ENCODE results near the gene LMF1. TPM values are rescaled to one million over a fixed set of nuclear protein-coding genes. Genes with fewer than 3 reads are reported as not detected.

The LMF1 gene
- polyA plus RNA-seq, 1 donor (not counting 4 experiments of a cell fraction or from before 2014, with no cell fraction given) = 3.1 TPM

DNA sequence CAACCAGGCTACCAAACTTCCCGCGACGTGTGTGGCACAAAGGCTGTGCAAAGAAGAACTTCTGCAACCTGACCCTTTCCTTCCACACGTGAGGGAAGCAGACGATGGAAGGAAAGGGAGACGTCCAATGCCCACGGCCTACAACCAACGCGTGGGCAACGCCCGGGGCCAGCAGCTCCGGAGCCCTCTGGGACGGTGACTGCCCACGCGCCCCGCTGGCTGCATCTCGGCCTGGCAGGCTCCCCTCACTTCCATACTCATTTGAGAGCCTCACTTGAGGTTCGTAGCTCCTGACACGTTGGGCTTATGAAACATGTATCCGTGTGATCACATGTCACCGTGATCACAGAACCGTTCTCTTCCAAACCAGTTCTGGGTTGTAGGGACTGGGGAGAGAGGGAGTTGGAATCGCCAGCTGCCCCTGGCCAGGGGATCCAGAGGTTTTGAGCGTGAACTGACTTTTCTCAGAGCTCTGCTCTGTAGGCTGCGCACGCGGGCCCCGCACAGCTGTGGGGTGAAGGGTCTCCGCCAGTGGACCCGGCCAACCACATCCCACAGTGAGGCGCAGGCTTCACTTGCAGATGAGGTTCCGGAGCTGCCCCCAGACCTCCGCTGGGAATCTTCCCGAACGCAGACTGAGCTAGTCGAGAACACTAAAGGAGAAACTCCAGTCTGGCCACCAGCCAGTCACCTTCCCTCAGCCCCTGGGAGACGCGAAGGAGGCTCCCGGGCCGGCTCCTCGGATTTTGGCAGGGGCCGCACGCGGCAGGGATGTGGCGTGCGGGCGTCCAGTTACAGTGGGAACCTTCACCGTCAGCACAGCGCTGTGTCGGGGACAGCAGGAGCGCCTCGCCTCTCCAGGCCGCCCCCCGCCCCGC is 1.0 kb downstream of the LMF1 start:
- Histone ChIP-seq H4K20me1 (ENCODE audit: control insufficient read depth, extremely low read depth, insufficient read depth, low read length) (no peaks in the 10 kb centered on the region), H3K36me3 (ENCODE audit: control insufficient read depth in 2 of 2, extremely low read depth in 1 of 2, insufficient read depth in 2 of 2, low read length in 2 of 2) (no peaks in the 10 kb centered on the region), H3K4me2 (ENCODE audit: control insufficient read depth, extremely low read depth, insufficient read depth, low read depth, low read length) (peak overlapping the region; percentile 71), H3K27me3 (ENCODE audit: control insufficient read depth, extremely low read depth, insufficient read depth, low read length) (peaks cover 4% of the 10 kb centered on the region), H2AFZ (ENCODE audit: control insufficient read depth, low read length) (peak overlapping the region; percentile 89), H3K27ac (ENCODE audit: control insufficient read depth, insufficient read depth, low read length) (peak overlapping the region; percentile 47), H3K9me3 (ENCODE audit: control insufficient read depth, low read depth, low read length) (peaks cover 22% of the 10 kb centered on the region), H3K4me1 (ENCODE audit: control insufficient read depth, extremely low read depth, insufficient read depth, low read length) (peaks cover 4% of the 10 kb centered on the region), H3K9ac (ENCODE audit: control insufficient read depth, extremely low read depth, insufficient read depth, low read length) (peak overlapping the region; percentile 76), H3K79me2 (ENCODE audit: control insufficient read depth, insufficient read depth, low read length) (no peaks in the 10 kb centered on the region), H3K9me1 (ENCODE audit: control insufficient read depth, extremely low read depth, insufficient read depth, low read length) (no peaks in the 10 kb centered on the region), H3K4me3 (ENCODE audit: control insufficient read depth in 2 of 3, extremely low read depth in 1 of 3, insufficient read depth in 2 of 3, low read depth in 1 of 3, low read length in 3 of 3) (peak overlapping the region; percentile 65 to 79 (median 75))
- FAIRE-seq = no peak
- TF ChIP-seq CTCF (optimal IDR thresholded peaks at IDR 0.05 in 1 of 3, IDR thresholded peaks at IDR 0.05 in 1 of 3, conservative IDR thresholded peaks at IDR 0.05 in 1 of 3; ENCODE audit: extremely low read depth in 1 of 3, insufficient read depth in 2 of 3, low read length in 3 of 3) (no peak), EZH2 (IDR thresholded peaks at IDR 0.05; ENCODE audit: low read length) (no peak)
- no peak for DNase-seq (ENCODE audit: low read depth, low spot score)
- dilution Hi-C loops (cut with MboI; ENCODE audit: extremely low pct_ligation_motif_present, low sequenced_read_pairs) = no loop called here

DNA sequence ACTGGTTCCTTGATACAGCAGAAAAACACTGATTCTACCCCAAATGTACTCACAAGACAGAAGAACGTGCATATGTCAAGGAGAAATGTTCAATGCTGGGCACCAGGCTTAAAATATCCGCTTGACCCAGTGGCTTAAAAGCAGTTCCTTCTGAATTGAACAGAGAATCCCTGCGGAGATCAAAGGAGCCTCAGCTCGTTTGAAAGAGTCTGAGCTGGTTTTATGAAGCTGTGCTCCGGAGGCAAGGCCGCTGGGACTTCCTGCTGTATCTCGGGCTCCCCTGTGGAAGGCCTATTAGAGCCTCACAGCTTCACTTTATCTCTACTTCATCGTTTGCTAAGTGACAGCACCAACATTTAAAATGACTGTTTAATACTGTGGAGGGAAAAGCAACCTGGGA is 2.2 kb downstream of the LMF1 start:
- dilution Hi-C loops (cut with MboI; ENCODE audit: extremely low pct_ligation_motif_present, low sequenced_read_pairs) = no loop called here
- no peaks in the 10 kb centered on the region for H4K20me1 ChIP-seq (ENCODE audit: control insufficient read depth, extremely low read depth, insufficient read depth, low read length)
- H2AFZ ChIP-seq (ENCODE audit: control insufficient read depth, low read length) = no peak overlapping the region
- no peak for TF ChIP-seq CTCF (optimal IDR thresholded peaks at IDR 0.05 in 1 of 3, IDR thresholded peaks at IDR 0.05 in 1 of 3, conservative IDR thresholded peaks at IDR 0.05 in 1 of 3; ENCODE audit: extremely low read depth in 1 of 3, insufficient read depth in 2 of 3, low read length in 3 of 3)
- no peak for TF ChIP-seq EZH2 (IDR thresholded peaks at IDR 0.05; ENCODE audit: low read length)
- no peak overlapping the region for H3K4me2 ChIP-seq (ENCODE audit: control insufficient read depth, extremely low read depth, insufficient read depth, low read depth, low read length)
- H3K9ac ChIP-seq (ENCODE audit: control insufficient read depth, extremely low read depth, insufficient read depth, low read length) = no peak overlapping the region
- no peaks in the 10 kb centered on the region for H3K9me1 ChIP-seq (ENCODE audit: control insufficient read depth, extremely low read depth, insufficient read depth, low read length)
- peaks cover 4% of the 10 kb centered on the region for H3K27me3 ChIP-seq (ENCODE audit: control insufficient read depth, extremely low read depth, insufficient read depth, low read length)
- FAIRE-seq (no peak), DNase-seq (ENCODE audit: low read depth, low spot score) (no peak)
- no peaks in the 10 kb centered on the region for H3K79me2 ChIP-seq (ENCODE audit: control insufficient read depth, insufficient read depth, low read length)
- no peaks in the 10 kb centered on the region for H3K36me3 ChIP-seq (ENCODE audit: control insufficient read depth in 2 of 2, extremely low read depth in 1 of 2, insufficient read depth in 2 of 2, low read length in 2 of 2)
- no peak overlapping the region for H3K27ac ChIP-seq (ENCODE audit: control insufficient read depth, insufficient read depth, low read length)
- H3K4me1 ChIP-seq (ENCODE audit: control insufficient read depth, extremely low read depth, insufficient read depth, low read length) = peaks cover 4% of the 10 kb centered on the region
- H3K4me3 ChIP-seq (ENCODE audit: control insufficient read depth in 2 of 3, extremely low read depth in 1 of 3, insufficient read depth in 2 of 3, low read depth in 1 of 3, low read length in 3 of 3) = no peak overlapping the region
- H3K9me3 ChIP-seq (ENCODE audit: control insufficient read depth, low read depth, low read length) = peaks cover 23% of the 10 kb centered on the region

Data from keratinocyte (primary cell).